Right lobe of liver (tissue), 4 donors: ENCODE data around the gene SYT17.

ENCODE experiments used
- CTCF ChIP-seq, 4 donors: fragments of 200-600 bp in 3 of 4; fragments of 450-650 bp in 1 of 4; IDR thresholded peaks; one replicate each; pipeline versions ENCODE4 v1.5.1 to v1.8.0; 2016 to 2022; ENCODE audit warnings: antibody characterized with exemption in 4 of 4, mild to moderate bottlenecking in 2 of 4
- POLR2A ChIP-seq: fragments of 450-650 bp; IDR thresholded peaks from one replicate; pipeline ENCODE4 v1.6.1; 2017; ENCODE audit warnings: antibody characterized with exemption, mild to moderate bottlenecking
- donor health status: DM: no; HTN: no; CAD: no.
- donor health status: DM: no; HTN: no; CAD: no.
- donor health status: DM: no; HTN: yes; CAD: no.

- TF ChIP-seq CTCF (IDR thresholded peaks at IDR 0.05) (no peak), POLR2A (no peak)
Measured at GRCh38 chr16:19265380-19265930, 97.4 kb downstream of the SYT17 start.
